CD14-positive monocyte (primary cell): ENCODE data around the gene NTN5. TPM values are rescaled to one million over a fixed set of nuclear protein-coding genes. Genes with fewer than 3 reads are reported as not detected.

ENCODE experiments used
- DNase-seq, 3 donors: peaks; one replicate each; pipeline ENCODE4 v3.0.0-alpha.2; 2011 to 2022
- H2AFZ ChIP-seq: 2 replicates; pipeline ENCODE4 v1.6.0; 2012; ENCODE audit warnings: mild to moderate bottlenecking, low read depth, low read length, inconsistent platforms; ENCODE audit not compliant: insufficient read depth, poor library complexity, severe bottlenecking
- H3K27ac ChIP-seq, 2 donors: 1 replicate in 1 of 2; 2 replicates in 1 of 2; pipeline ENCODE4 v1.5.1; 2012 to 2013; ENCODE audit warnings: low read length in 2 of 2, control low read depth in 1 of 2, inconsistent platforms in 1 of 2, low read depth in 1 of 2, mild to moderate bottlenecking in 1 of 2
- H3K27me3 ChIP-seq, 2 donors: one replicate each; pipeline versions ENCODE4 v1.6.0 to v1.6.1; 2011 to 2013; ENCODE audit warnings: low read length in 2 of 2; ENCODE audit not compliant: control insufficient read depth in 2 of 2, insufficient read depth in 2 of 2
- H3K36me3 ChIP-seq, 2 donors: replicated peaks in 1 of 2; 1 replicate in 1 of 2; 2 replicates in 1 of 2; pipeline versions ENCODE4 v1.5.1 to v1.6.1; 2012 to 2013; ENCODE audit warnings: low read length in 2 of 2, control low read depth in 1 of 2, inconsistent platforms in 1 of 2, mild to moderate bottlenecking in 1 of 2; ENCODE audit not compliant: insufficient read depth in 2 of 2, control insufficient read depth in 1 of 2
- H3K4me1 ChIP-seq, 2 donors: 1 replicate in 1 of 2; 2 replicates in 1 of 2; pipeline versions ENCODE4 v1.5.1 to v1.6.1; 2012 to 2013; ENCODE audit warnings: low read length in 2 of 2, control low read depth in 1 of 2, inconsistent platforms in 1 of 2, mild to moderate bottlenecking in 1 of 2, moderate library complexity in 1 of 2; ENCODE audit not compliant: insufficient read depth in 2 of 2, control insufficient read depth in 1 of 2
- H3K4me2 ChIP-seq: replicated peaks from 2 replicates; pipeline ENCODE3; 2012; ENCODE audit warnings: low read length, moderate library complexity, mild to moderate bottlenecking; ENCODE audit not compliant: poor library complexity, severe bottlenecking; ENCODE audit errors: extremely low read depth
- H3K4me3 ChIP-seq, 3 experiments: fragments of 200-600 bp in 1 of 3; sonication (generic) in 1 of 3; replicated peaks in 1 of 3; 1 replicate in 2 of 3; 2 replicates in 1 of 3; pipeline ENCODE4 v1.5.1; 2011 to 2013; ENCODE audit warnings: low read length in 3 of 3, mild to moderate bottlenecking in 3 of 3, control low read depth in 2 of 3, low read depth in 2 of 3, inconsistent platforms in 1 of 3, moderate library complexity in 1 of 3
- H3K79me2 ChIP-seq: 2 replicates; pipeline ENCODE4 v1.6.0; 2012; ENCODE audit warnings: mild to moderate bottlenecking, control low read depth, inconsistent platforms, low read length, moderate library complexity; ENCODE audit not compliant: insufficient read depth
- H3K9ac ChIP-seq: 2 replicates; pipeline ENCODE4 v1.6.0; 2017; ENCODE audit warnings: low read length, mild to moderate bottlenecking; ENCODE audit not compliant: insufficient read depth, poor library complexity, severe bottlenecking
- H3K9me3 ChIP-seq, 2 donors: replicated peaks in 1 of 2; 1 replicate in 1 of 2; 2 replicates in 1 of 2; pipeline versions ENCODE4 v1.5.1 to v1.6.1; 2012 to 2013; ENCODE audit warnings: low read length in 2 of 2, control low read depth in 1 of 2; ENCODE audit not compliant: control insufficient read depth in 1 of 2, insufficient read depth in 1 of 2
- H4K20me1 ChIP-seq: 2 replicates; pipeline ENCODE4 v1.6.0; 2012; ENCODE audit warnings: mild to moderate bottlenecking, low read length, control low read depth, moderate library complexity; ENCODE audit not compliant: insufficient read depth
- H3K27ac Mint-ChIP-seq, 7 donors: one replicate each; pipeline ENCODE4 v1.8.0; 2020; ENCODE audit warnings: mild to moderate bottlenecking in 7 of 7, mixed read lengths in 7 of 7, moderate library complexity in 6 of 7, inconsistent platforms in 2 of 7
- H3K27me3 Mint-ChIP-seq, 3 donors: one replicate each; pipeline ENCODE4 v1.8.0; 2021 to 2022; ENCODE audit warnings: low read depth in 3 of 3, mild to moderate bottlenecking in 3 of 3, mixed read lengths in 3 of 3, moderate library complexity in 3 of 3, inconsistent platforms in 1 of 3
- H3K36me3 Mint-ChIP-seq, 2 donors: one replicate each; pipeline ENCODE4 v1.8.0; 2020; ENCODE audit warnings: mixed read lengths in 2 of 2, inconsistent platforms in 1 of 2, mild to moderate bottlenecking in 1 of 2
- H3K4me1 Mint-ChIP-seq: one replicate; pipeline ENCODE4 v1.8.0; 2020; ENCODE audit warnings: mild to moderate bottlenecking, mixed read lengths
- H3K4me3 Mint-ChIP-seq, 2 donors: one replicate each; pipeline ENCODE4 v1.8.0; 2020; ENCODE audit warnings: mild to moderate bottlenecking in 2 of 2, mixed read lengths in 2 of 2, moderate library complexity in 1 of 2
- H3K9me3 Mint-ChIP-seq, 7 donors: one replicate each; pipeline ENCODE4 v1.8.0; 2020 to 2022; ENCODE audit warnings: mixed read lengths in 7 of 7, mild to moderate bottlenecking in 6 of 7, moderate library complexity in 6 of 7, inconsistent platforms in 2 of 7
- WGBS: methylation state at CpG from one replicate; pipeline ENCODE4 v1.1.5; 2013; ENCODE audit warnings: missing lambda C conversion rate; ENCODE audit not compliant: insufficient coverage; 5-methylcytosine and 5-hydroxymethylcytosine counted together
- intact Hi-C, 2 donors: fragments of 100-400 bp; cut with micrococcal nuclease; formaldehyde crosslinking; loops; one replicate each; pipeline versions ENCODE4 v1.15.0 to v1.15.1; 2023
- polyA plus RNA-seq, 3 donors: library from polyadenylated mRNA; depleted of rRNA in 1 of 3; unstranded in 2 of 3; stranded (reverse) in 1 of 3; fragments of 300-500 nt in 2 of 3; fragments of >200 nt in 1 of 3; fragmentation: Illumina TruSeq in 2 of 3; gene quantifications; 1 replicate in 2 of 3; 2 replicates in 1 of 3; pipeline ENCODE4 v1.2.3, GENCODE V29; 2012 to 2021
- TF ChIP-seq, protein P1 (sequence below): fragments of 200-600 bp; IDR thresholded peaks from one replicate; pipeline ENCODE4 v1.8.0; 2022; ENCODE audit warnings: antibody characterized with exemption, mild to moderate bottlenecking

Gene NTN5
- polyA plus RNA-seq, 3 donors = 0.44 TPM; not detected in 2

DNA sequence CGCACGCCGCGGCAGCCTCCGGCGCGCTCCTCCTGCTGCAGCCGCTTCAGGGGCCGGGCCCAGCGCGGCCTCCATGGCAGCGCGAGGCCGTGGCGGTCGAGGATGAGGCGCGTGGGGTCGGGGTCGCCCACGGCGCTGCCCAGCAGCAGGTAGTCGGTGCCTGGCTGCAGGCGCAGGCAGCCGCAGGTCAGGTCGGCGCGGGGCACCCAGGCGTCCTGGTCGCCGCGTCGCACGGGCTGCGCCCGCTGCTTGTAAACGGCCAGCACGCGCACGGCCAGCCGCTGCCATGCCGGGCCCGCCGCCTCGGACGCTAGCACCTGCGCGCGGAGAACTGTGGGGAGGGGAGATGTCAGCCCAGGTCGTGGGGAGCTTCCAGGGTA, 11.1 kb downstream of the NTN5 start:
- H3K4me1 Mint-ChIP-seq = peaks cover 16% of the 10 kb centered on the region
- no peak overlapping the region for H3K4me3 Mint-ChIP-seq
- Histone ChIP-seq H3K4me2 (peak overlapping the region; percentile 73), H2AFZ (peak overlapping the region; percentile 64), H3K36me3 (no peaks in the 10 kb centered on the region), H3K27me3 (no peaks in the 10 kb centered on the region), H3K4me3 (no peak overlapping the region), H3K9me3 (no peaks in the 10 kb centered on the region), H3K79me2 (no peaks in the 10 kb centered on the region), H3K9ac (no peak overlapping the region), H3K4me1 (peaks cover 18 to 22% of the 10 kb centered on the region in 2 donors), H4K20me1 (no peaks in the 10 kb centered on the region), H3K27ac (no peak overlapping the region)
- H3K36me3 Mint-ChIP-seq = no peaks in the 10 kb centered on the region
- H3K27ac Mint-ChIP-seq = peak overlapping the region in 1 of 7 donors; percentile 36
- TF ChIP-seq, protein P1, sequence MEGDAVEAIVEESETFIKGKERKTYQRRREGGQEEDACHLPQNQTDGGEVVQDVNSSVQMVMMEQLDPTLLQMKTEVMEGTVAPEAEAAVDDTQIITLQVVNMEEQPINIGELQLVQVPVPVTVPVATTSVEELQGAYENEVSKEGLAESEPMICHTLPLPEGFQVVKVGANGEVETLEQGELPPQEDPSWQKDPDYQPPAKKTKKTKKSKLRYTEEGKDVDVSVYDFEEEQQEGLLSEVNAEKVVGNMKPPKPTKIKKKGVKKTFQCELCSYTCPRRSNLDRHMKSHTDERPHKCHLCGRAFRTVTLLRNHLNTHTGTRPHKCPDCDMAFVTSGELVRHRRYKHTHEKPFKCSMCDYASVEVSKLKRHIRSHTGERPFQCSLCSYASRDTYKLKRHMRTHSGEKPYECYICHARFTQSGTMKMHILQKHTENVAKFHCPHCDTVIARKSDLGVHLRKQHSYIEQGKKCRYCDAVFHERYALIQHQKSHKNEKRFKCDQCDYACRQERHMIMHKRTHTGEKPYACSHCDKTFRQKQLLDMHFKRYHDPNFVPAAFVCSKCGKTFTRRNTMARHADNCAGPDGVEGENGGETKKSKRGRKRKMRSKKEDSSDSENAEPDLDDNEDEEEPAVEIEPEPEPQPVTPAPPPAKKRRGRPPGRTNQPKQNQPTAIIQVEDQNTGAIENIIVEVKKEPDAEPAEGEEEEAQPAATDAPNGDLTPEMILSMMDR = no peak
- H3K9me3 Mint-ChIP-seq = no peaks in the 10 kb centered on the region
- DNase-seq = no peak
- WGBS = 94% methylated on average over 46 of the region's 50 CpGs
- H3K27me3 Mint-ChIP-seq = peaks cover 2 to 6% (median 6%) of the 10 kb centered on the region in 3 donors
- intact Hi-C loops = no loop called here

DNA sequence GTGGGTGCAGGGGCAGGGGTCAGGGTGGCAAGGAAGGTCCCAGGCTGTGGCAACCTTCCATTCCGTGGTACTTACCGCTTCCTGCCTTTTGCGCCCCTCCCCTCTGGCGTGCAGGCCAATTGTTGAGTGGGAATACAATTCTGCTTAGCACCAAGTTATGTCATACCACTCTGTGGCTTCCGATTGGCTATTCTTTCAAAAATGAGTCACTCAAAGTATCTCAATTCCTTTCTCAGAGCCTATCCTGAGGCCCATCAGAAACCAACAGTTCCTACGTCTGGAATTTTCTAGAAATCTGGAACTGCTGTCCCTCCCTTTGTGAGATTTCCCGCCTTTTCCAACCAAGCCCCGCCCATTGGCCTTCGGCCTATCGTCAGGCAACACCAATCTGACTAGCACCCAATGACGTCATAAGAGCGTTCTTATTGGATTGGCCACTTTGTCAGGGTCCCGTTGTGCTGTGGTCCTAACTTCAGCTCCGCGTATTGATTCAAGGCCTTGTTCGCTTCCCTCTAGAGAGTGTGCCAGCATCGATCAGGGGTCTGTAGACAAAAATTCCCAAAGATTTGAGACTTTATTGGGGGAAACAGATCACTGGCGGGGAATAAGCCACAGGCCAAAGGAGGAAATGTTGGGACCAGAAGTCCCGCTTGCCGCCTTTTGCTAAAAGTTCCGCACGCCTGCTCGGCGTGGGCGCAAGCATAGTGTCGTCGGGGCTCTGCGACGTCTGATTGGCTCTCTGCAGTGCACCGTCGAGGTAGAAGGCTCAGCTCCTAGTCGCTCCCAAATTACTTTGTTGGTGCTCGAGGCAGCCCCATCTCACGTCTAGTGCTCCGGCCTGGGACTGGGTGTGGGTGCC, 11.7 kb downstream of the NTN5 start:
- H3K4me3 ChIP-seq = peak overlapping the region in 1 of 3 experiments; percentile 64
- H3K9ac ChIP-seq = peak overlapping the region; percentile 45
- Mint-ChIP-seq H3K27ac (peak overlapping the region; percentile 89 to 99 (median 98)), H3K4me1 (peaks cover 16% of the 10 kb centered on the region), H3K36me3 (no peaks in the 10 kb centered on the region), H3K9me3 (no peaks in the 10 kb centered on the region), H3K27me3 (peaks cover 2 to 7% (median 7%) of the 10 kb centered on the region in 3 donors), H3K4me3 (peak overlapping the region; percentile 69 to 74)
- peak; percentile 82 to 92 (median 89) for DNase-seq
- peak overlapping the region; percentile 24 to 86 for H3K27ac ChIP-seq
- intact Hi-C loops = no loop called here
- peak overlapping the region; percentile 64 for H2AFZ ChIP-seq
- H3K79me2 ChIP-seq = no peaks in the 10 kb centered on the region
- H3K4me1 ChIP-seq = peaks cover 18 to 22% of the 10 kb centered on the region in 2 donors
- H3K36me3 ChIP-seq = no peaks in the 10 kb centered on the region
- no peaks in the 10 kb centered on the region for H4K20me1 ChIP-seq
- peak overlapping the region; percentile 73 for H3K4me2 ChIP-seq
- H3K9me3 ChIP-seq = no peaks in the 10 kb centered on the region
- WGBS = 48% methylated on average over 35 of the region's 35 CpGs
- no peaks in the 10 kb centered on the region for H3K27me3 ChIP-seq
- TF ChIP-seq, protein P1 = no peak
